DMS53 (cell line): ENCODE measurements around the gene STOX1.
A peak's percentile ranks its signal among the peaks of the same experiment; 100 is the strongest.
"Not testable (repeated sequence)": the region's sequence is repeated elsewhere in the genome, so short reads cannot be mapped to it uniquely, and the experiment has no call there.

ENCODE experiments used
- DNase-seq: peaks from one replicate; lab custom pipeline; 2025; lab: John Stamatoyannopoulos, UW

Gene STOX1

DNA sequence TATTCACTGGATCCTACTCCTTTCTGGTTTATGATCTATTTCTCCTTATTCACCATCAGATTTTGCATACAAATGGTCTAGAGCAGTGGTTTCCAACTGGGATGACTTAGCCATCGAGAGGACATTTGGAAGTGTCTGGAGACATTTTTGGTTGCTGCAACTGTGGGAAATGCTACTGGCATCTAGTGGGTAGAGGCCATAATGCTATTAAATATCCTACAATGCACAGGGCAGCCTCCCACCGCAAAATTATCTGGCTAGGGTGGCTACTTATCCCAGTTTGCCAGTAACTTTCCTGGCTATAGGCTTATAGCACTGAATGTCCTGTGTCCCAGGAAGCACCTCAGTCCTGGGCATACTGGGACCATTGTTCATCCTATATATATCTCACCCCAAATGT, 52.3 kb downstream of the STOX1 start:
- DNase-seq: no peak

DNA sequence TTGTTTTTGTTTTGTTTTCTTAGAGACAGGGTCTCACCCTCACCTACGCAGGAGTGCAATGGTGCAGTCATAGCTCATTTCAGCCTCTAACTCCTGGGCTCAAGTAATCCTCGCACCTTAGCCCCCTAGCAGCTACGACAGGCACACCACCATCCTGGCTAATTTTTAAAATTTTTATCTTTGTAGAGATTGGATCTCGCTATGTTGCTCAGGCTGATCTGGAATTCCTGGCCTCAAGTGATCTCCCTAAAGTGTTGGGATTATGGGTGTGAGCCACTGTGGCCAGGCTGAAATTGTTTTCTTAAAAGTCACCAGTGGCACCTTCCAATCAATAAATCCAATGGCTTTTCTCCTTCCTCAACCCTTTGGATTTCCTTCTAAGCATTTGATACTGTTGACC, 52.9 kb downstream of the STOX1 start:
- DNase-seq: no peak

DNA sequence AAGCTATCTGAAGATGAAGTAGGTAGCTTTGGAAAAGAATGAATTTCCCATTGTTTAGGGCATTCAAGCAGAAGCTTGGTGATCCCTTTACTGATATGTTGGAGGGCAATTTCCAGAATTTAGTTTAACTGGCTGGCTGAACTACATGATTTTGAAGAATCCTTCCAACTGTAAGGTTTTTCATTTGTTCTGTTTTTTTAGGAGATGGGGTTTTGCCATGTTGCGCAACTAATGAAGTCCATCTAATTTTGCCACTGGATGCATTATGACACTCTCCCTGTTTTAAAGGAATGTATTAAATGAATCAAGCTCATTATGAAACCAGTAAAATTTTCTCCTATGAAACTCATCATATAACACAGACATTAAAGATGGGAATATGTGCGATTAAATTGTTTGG, 67.7 kb downstream of the STOX1 start:
- no peak for DNase-seq

- peak; percentile 87 for DNase-seq
Measured at GRCh38 chr10:68897336-68897741, 70.0 kb downstream of the STOX1 start.

GRCh38 chr10:68899186-68899745, 71.9 kb downstream of the STOX1 start:
- DNase-seq: no peak

GRCh38 chr10:68900427-68901104, 73.2 kb downstream of the STOX1 start:
- peak; percentile 91 for DNase-seq

- DNase-seq: peak; percentile 100
Measured at GRCh38 chr10:68901105-68901927, 74.0 kb downstream of the STOX1 start, which contains the start of gene DDX50. TSS of gene DDX50 (plus strand) at chr10:68901315. CDS start at chr10:68901385, 70 bp downstream.

DNA sequence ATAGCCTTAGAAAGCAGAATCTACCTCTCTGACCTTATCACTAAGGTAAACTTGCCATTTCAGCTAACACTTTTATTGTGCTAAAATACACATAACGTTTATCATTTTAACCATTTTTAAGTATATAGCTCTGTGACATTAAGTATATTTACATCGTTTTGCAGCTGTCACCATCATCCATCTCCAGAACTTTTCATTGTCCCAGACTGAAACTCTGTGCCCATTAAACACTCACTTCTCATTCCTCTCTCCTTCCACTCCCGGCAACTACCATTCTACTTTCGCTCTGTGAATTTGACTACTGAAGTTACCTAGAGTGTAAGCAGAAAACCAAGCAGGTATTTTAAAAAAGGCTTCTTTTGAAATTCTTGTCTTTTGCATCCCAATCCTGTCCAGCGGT, 75.1 kb downstream of the STOX1 start:
- DNase-seq: no peak

DNA sequence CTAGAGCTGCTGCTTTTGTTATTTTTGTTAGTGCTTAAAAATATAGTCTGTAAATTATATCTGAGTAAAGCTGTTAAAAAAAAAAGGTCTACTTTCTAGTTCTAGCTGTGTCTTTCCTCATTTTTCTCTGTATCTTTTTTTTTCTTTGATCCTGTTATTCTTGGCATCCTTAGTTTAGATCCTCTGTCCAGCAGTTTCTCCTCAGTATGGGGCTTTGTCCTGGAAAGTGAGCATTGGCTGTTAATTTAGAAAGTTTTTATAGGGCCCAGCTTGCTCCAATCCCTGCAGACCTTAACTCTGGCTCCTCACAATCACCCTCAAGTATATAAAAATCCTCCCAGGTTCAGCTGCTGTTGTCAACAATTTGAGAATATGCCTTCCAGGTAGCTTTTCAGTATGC, 97.3 kb downstream of the STOX1 start:
- no peak for DNase-seq

GRCh38 chr10:68925489-68925888, 98.2 kb downstream of the STOX1 start:
- DNase-seq: no peak

DNA sequence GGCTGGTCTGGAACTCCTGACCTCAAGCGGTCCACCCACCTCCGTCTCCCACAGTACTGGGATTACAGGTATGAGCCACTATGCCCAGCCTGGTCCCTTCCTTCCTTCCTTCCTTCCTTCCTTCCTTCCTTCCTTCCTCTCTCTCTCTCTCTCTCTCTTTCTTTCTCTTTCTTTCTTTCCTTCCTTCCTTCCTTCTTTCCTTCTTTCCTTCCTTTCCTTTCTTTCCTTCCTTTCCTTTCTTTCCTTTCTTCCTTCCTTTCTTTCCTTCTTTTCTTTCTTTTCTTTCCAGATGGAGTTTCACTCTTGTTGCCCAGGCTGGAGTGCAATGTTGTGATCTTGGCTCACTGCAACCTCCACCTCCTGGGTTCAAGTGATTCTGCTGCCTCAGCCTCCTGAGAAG, 101.8 kb downstream of the STOX1 start:
- not testable (repeated sequence) for DNase-seq

- not testable (repeated sequence) for DNase-seq
Measured at GRCh38 chr10:68929888-68930287, 102.6 kb downstream of the STOX1 start.

GRCh38 chr10:68932860-68933259, 105.5 kb downstream of the STOX1 start:
- DNase-seq: not testable (repeated sequence)

- no peak for DNase-seq
Measured at GRCh38 chr10:68934994-68935393, 107.7 kb downstream of the STOX1 start.

DNA sequence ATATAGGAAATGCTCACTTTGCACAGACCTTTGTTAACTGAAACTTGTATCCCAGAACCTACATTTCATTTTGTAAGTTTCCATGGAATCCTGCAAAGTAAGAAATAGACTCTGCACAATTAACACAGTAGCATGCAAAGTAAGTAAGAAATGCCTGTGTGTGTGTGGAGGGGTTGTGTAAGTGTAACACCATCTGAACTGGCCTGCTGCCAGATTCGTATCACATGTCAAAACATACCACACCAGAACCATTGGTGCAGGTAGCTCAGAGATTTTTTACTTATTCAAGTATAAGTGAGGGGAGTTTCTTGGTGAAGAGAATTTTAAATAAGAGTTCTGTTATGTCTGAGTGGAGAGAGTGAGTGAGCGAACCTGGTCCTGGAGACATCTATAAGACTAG, 110.8 kb downstream of the STOX1 start:
- DNase-seq: peak; percentile 15

GRCh38 chr10:68938884-68939283, 111.6 kb downstream of the STOX1 start:
- DNase-seq: no peak

DNA sequence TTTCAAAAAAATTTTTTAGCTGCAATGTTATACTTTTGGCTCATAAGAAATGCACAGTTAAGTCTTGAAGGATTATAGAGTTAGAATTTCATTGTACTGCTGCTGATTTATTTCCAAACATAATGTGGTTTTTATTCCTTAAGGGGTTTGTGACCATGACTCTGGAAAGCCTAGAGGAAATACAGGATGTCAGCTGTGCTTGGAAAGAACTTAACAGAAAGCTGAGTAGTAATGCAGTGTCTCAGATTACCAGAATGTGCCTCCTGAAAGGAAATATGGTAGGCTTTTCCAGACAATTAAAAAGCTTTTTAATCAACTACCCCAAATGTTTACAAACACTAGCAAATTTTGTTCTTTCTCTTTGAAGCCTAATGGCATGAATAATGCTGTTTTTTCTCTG, 113.6 kb downstream of the STOX1 start:
- DNase-seq: not testable (repeated sequence)
